Esophagus muscularis mucosa (tissue), 3 donors: Measurements from ENCODE around the gene TMEFF2.

Experiments used
- POLR2AphosphoS5 ChIP-seq, 2 donors: sonication (generic); formaldehyde crosslinking; IDR thresholded peaks; one replicate each; pipeline ENCODE4 v1.6.1; 2017; ENCODE audit warnings: antibody characterized with exemption in 2 of 2
- TF ChIP-seq, protein P1 (sequence below), 3 experiments: fragments of 200-600 bp in 2 of 3; fragments of 450-650 bp in 1 of 3; sonication (generic) in 2 of 3; IDR thresholded peaks; one replicate each; pipeline ENCODE4 v1.5.1; 2017 to 2019; ENCODE audit warnings: antibody characterized with exemption in 3 of 3, mild to moderate bottlenecking in 2 of 3, moderate library complexity in 1 of 3

DNA sequence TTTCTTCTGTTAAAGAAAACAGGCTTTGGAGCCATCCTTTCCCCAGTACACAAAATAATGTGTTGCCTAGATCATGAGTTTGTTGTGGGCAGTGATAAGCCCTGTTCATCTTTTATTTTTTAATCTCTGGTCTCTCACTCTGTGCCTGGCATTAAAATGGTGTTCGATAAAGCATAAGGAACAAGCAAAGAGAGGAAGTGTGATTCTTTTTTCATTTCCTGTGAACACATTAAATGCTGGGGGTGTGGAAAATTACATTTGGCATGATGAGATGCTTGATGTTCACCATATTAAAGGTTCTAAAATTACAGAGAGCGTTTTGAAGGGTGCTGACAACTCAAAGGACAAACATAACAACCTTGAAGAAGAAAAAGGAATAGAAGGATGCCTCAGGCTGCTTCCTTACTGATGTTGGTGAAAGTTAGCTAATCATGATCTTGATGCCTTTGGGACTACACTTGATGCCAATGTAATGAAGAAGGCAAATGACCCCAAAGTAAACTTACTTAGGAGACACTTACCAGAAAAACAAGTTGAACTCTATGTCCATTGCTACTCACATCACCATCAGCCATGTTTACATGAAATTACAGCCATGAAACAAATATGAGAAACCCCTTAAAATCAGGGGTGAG, 33.0 kb downstream of the TMEFF2 start:
- TF ChIP-seq POLR2AphosphoS5 (IDR thresholded peaks at IDR 0.05): no peak
- TF ChIP-seq, protein P1, sequence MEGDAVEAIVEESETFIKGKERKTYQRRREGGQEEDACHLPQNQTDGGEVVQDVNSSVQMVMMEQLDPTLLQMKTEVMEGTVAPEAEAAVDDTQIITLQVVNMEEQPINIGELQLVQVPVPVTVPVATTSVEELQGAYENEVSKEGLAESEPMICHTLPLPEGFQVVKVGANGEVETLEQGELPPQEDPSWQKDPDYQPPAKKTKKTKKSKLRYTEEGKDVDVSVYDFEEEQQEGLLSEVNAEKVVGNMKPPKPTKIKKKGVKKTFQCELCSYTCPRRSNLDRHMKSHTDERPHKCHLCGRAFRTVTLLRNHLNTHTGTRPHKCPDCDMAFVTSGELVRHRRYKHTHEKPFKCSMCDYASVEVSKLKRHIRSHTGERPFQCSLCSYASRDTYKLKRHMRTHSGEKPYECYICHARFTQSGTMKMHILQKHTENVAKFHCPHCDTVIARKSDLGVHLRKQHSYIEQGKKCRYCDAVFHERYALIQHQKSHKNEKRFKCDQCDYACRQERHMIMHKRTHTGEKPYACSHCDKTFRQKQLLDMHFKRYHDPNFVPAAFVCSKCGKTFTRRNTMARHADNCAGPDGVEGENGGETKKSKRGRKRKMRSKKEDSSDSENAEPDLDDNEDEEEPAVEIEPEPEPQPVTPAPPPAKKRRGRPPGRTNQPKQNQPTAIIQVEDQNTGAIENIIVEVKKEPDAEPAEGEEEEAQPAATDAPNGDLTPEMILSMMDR (IDR thresholded peaks at IDR 0.05): no peak
